Vagina (tissue), 2 donors: ENCODE measurements around the gene ITM2C. TPM values are rescaled to one million over a fixed set of nuclear protein-coding genes. Genes with fewer than 3 reads are reported as not detected.

ENCODE experiments used
- DNase-seq, 2 donors: peaks; one replicate each; pipeline ENCODE4 v3.0.0-alpha.2; 2017; ENCODE audit errors: extremely low spot score in 2 of 2
- H3K27ac ChIP-seq: fragments of 200-600 bp; sonication (generic); one replicate; pipeline ENCODE4 v1.5.1; 2019
- H3K27me3 ChIP-seq: fragments of 200-600 bp; sonication (generic); one replicate; pipeline ENCODE4 v1.5.1; 2019
- H3K36me3 ChIP-seq, 2 donors: fragments of 200-600 bp; sonication (generic); one replicate each; pipeline ENCODE4 v1.5.1; 2017 to 2019
- H3K4me1 ChIP-seq: fragments of 200-600 bp; sonication (generic); one replicate; pipeline ENCODE4 v1.5.1; 2019
- H3K4me3 ChIP-seq, 2 donors: fragments of 200-600 bp; sonication (generic); 1 replicate in 1 of 2; 2 replicates in 1 of 2; pipeline ENCODE4 v1.5.1; 2016 to 2019
- H3K9me3 ChIP-seq: fragments of 200-600 bp; sonication (generic); one replicate; pipeline ENCODE4 v1.5.1; 2019
- POLR2A ChIP-seq, 2 donors: fragments of 450-650 bp; IDR thresholded peaks; one replicate each; pipeline ENCODE4 v1.6.1; 2017; ENCODE audit warnings: antibody characterized with exemption in 2 of 2, mild to moderate bottlenecking in 2 of 2, moderate library complexity in 2 of 2
- POLR2AphosphoS5 ChIP-seq, 2 donors: sonication (generic); formaldehyde crosslinking; IDR thresholded peaks; one replicate each; pipeline ENCODE4 v1.9.0; 2017; ENCODE audit warnings: antibody characterized with exemption in 2 of 2, mild to moderate bottlenecking in 2 of 2, low read depth in 1 of 2; ENCODE audit not compliant: insufficient read depth in 1 of 2
- intact Hi-C: fragments of 100-400 bp; cut with DNase I; formaldehyde crosslinking; loops from one replicate; pipeline ENCODE4 v1.15.1; 2023
- total RNA-seq: library from RNA; depleted of rRNA; stranded (reverse); fragments of >200 nt; gene quantifications from one replicate; pipeline ENCODE4 v1.2.3, GENCODE V29; 2016
- TF ChIP-seq, protein P1 (sequence below), 3 experiments: fragments of 450-650 bp in 2 of 3; fragments of 200-600 bp in 1 of 3; sonication (generic) in 1 of 3; IDR thresholded peaks; one replicate each; pipeline ENCODE4 v1.5.1; 2017 to 2019; ENCODE audit warnings: antibody characterized with exemption in 3 of 3, mild to moderate bottlenecking in 2 of 3, moderate library complexity in 2 of 3

The ITM2C gene
- total RNA-seq, 1 donor from 2014 or later = 86.2 TPM

- no peaks in the 10 kb centered on the region for H3K9me3 ChIP-seq
- H3K4me3 ChIP-seq = no peak overlapping the region
- peak overlapping the region; percentile 15 for H3K27ac ChIP-seq
- intact Hi-C loops = no loop called here
- DNase-seq = peak in 1 of 2 donors; percentile 84
- no peaks in the 10 kb centered on the region for H3K36me3 ChIP-seq
- peaks cover 65% of the 10 kb centered on the region for H3K4me1 ChIP-seq
- no peaks in the 10 kb centered on the region for H3K27me3 ChIP-seq
- TF ChIP-seq, protein P1, sequence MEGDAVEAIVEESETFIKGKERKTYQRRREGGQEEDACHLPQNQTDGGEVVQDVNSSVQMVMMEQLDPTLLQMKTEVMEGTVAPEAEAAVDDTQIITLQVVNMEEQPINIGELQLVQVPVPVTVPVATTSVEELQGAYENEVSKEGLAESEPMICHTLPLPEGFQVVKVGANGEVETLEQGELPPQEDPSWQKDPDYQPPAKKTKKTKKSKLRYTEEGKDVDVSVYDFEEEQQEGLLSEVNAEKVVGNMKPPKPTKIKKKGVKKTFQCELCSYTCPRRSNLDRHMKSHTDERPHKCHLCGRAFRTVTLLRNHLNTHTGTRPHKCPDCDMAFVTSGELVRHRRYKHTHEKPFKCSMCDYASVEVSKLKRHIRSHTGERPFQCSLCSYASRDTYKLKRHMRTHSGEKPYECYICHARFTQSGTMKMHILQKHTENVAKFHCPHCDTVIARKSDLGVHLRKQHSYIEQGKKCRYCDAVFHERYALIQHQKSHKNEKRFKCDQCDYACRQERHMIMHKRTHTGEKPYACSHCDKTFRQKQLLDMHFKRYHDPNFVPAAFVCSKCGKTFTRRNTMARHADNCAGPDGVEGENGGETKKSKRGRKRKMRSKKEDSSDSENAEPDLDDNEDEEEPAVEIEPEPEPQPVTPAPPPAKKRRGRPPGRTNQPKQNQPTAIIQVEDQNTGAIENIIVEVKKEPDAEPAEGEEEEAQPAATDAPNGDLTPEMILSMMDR (IDR thresholded peaks at IDR 0.05) = no peak
- TF ChIP-seq POLR2A (IDR thresholded peaks at IDR 0.05) (no peak), POLR2AphosphoS5 (IDR thresholded peaks at IDR 0.05; ENCODE audit: insufficient read depth in 1 of 2, low read depth in 1 of 2) (no peak)
These were observed 5.3 kb downstream of the ITM2C start for GRCh38 chr2:230869914-230870543.

DNA sequence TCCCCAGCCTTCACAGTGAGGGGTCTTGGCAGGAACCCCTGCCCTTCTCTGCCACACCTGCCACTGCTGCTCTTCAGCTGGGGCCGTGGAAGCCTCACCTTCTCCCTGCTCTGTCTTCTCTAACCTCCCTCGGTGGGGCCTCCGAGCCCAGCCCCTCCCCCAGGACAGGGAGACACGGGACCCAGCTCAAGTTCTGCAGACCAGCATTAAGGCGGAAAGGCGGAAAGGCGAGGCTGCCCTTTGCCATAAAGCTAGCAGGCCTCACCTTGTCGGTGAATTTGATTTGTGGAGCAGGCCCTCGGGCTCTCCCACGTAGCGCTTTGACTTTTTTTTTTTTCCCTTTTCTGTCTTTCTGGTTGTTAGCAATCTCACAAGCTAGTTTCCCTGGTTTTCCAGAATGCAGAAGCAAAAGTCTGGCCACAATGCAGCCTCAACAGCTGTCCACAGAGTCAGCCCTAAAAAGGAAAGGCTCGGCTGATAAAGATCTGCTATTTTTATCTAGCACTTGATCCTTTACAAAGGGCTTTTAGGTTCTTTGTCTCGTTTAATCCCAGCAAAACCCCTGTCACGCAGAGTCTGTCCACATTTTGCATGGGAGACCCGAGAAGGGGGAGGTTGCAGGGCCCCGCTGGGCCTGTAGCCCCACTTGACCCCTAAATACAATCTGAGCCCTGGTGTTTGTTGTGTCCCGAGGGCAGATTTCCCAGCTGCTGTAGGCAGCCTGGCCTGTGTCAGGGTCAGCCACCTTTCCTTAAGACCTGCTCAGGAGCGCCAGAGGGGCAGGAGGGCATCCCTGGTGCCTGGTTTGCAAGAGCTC, 6.0 kb downstream of the ITM2C start:
- Histone ChIP-seq H3K27ac (peak overlapping the region; percentile 15), H3K27me3 (no peaks in the 10 kb centered on the region), H3K4me1 (peaks cover 58% of the 10 kb centered on the region), H3K9me3 (no peaks in the 10 kb centered on the region), H3K36me3 (peaks cover 0 to 4% of the 10 kb centered on the region in 2 donors), H3K4me3 (no peak overlapping the region)
- intact Hi-C loops = no loop called here
- TF ChIP-seq, protein P1 (IDR thresholded peaks at IDR 0.05) = no peak
- no peak for TF ChIP-seq POLR2A (IDR thresholded peaks at IDR 0.05)
- no peak for TF ChIP-seq POLR2AphosphoS5 (IDR thresholded peaks at IDR 0.05; ENCODE audit: insufficient read depth in 1 of 2, low read depth in 1 of 2)
- DNase-seq = peak in 1 of 2 donors; percentile 77

DNA sequence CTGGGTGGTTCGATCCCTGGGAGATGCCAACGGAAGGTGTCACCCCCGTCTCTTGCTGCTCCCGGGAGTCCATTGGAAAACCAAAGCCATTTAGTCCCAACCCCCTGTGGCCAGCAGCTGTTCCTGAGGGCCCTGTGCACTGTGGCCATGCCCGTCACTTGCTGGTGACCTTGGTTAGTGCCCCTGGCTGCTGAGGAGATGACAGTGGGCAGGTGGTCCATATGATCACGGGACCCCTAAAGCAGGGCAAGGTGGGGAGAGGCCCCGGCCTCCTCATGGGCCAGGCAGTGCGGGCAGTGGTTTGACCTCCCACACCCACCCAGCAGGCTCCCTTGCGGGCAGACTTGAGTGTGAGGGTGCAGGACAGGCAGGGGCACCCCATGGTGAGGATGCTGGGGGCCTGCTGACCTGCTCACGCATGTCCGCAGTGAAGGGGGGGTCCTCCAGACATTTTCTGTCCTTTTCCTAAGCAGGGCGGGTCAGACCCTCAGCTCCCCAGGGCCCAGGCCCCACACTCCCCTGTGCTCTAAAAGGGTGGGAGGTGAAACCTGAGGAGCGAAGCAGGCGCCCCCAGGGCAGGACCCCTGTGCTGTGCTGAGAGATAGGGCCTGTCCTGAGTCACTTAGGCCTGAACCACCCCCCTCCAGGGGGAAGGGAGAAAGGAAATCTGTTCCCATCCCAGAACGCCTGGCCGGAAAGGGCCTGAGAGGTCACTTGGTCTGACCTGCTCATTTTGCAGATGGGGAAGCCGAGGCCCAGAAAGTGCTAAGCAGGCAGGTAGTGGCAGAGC, 6.8 kb downstream of the ITM2C start:
- peaks cover 50% of the 10 kb centered on the region for H3K4me1 ChIP-seq
- no peaks in the 10 kb centered on the region for H3K9me3 ChIP-seq
- peak in 1 of 2 donors; percentile 88 for DNase-seq
- intact Hi-C loops = no loop called here
- H3K36me3 ChIP-seq = peaks cover 0 to 4% of the 10 kb centered on the region in 2 donors
- no peaks in the 10 kb centered on the region for H3K27me3 ChIP-seq
- peak overlapping the region; percentile 7 for H3K27ac ChIP-seq
- H3K4me3 ChIP-seq = no peak overlapping the region
- TF ChIP-seq POLR2A (IDR thresholded peaks at IDR 0.05) (no peak), POLR2AphosphoS5 (IDR thresholded peaks at IDR 0.05; ENCODE audit: insufficient read depth in 1 of 2, low read depth in 1 of 2) (no peak)
- TF ChIP-seq, protein P1 (IDR thresholded peaks at IDR 0.05) = no peak

DNA sequence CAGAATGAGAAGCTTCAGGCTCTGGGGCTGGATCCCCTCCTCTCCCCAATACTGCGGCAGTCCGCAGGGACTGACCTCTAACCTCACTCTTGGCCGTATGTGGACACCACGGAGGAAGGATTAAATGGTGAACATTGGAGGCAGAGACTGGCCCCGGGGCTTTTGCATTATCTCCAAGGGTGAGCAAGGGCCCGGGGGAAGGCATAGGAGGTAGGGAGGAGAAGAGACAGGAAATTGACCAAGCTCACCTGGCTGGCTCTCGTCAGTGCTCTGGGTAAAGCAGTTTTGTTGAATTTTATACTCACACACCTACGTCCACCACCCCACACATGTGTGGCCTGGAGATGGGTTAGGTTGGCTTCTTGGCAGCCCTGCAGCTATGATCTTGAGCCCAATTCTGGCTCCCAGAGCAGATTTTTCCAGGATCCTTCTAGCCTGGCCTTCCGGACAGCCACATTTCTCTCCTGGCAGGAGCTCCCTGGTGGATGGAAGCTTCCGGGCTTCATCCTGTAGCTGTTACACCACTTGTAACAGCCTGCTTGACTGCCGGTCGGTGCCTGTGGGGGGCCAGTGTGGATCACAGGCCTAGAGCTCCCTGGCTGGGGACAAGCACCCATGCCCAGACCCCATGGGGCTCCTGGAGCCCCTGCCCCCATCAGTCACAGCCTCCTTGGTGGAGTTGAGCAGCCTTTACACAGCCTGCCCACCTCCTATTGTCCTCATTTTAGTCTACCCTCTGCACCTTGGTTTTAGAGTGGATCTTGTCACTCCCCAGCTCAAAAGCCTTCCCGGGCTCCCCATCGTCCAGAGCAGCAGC, 7.6 kb downstream of the ITM2C start:
- peaks cover 0 to 10% of the 10 kb centered on the region in 2 donors for H3K36me3 ChIP-seq
- H3K27ac ChIP-seq = no peak overlapping the region
- intact Hi-C loops = no loop called here
- no peaks in the 10 kb centered on the region for H3K9me3 ChIP-seq
- no peak for DNase-seq
- H3K27me3 ChIP-seq = no peaks in the 10 kb centered on the region
- H3K4me3 ChIP-seq = no peak overlapping the region
- TF ChIP-seq, protein P1 (IDR thresholded peaks at IDR 0.05) = no peak
- TF ChIP-seq POLR2AphosphoS5 (IDR thresholded peaks at IDR 0.05; ENCODE audit: insufficient read depth in 1 of 2, low read depth in 1 of 2) (no peak), POLR2A (IDR thresholded peaks at IDR 0.05) (no peak)
- peaks cover 42% of the 10 kb centered on the region for H3K4me1 ChIP-seq
